Adrenal gland (tissue), 12 donors: Measurements from ENCODE around the gene ZC3H12D. TPM values are rescaled to one million over a fixed set of nuclear protein-coding genes. Genes with fewer than 3 reads are reported as not detected.
"Not testable (repeated sequence)": the region's sequence is repeated elsewhere in the genome, so short reads cannot be mapped to it uniquely, and the experiment has no call there.

Source experiments
- DNase-seq, 7 donors: peaks; one replicate each; pipeline ENCODE4 v3.0.0-alpha.2; 2019 to 2020
- H3K27ac ChIP-seq, 5 donors: fragments of 200-600 bp; sonication (generic) in 4 of 5; 1 replicate in 3 of 5; 2 replicates in 2 of 5; pipeline versions ENCODE4 v1.5.1 to v1.8.0; 2016 to 2020; ENCODE audit warnings: mild to moderate bottlenecking in 1 of 5
- H3K27me3 ChIP-seq: fragments of 200-600 bp; 2 replicates; pipeline ENCODE4 v1.8.0; 2021
- H3K36me3 ChIP-seq, 2 donors: fragments of 200-600 bp; replicated peaks in 1 of 2; 1 replicate in 1 of 2; 2 replicates in 1 of 2; pipeline versions ENCODE4 v1.5.1 to v1.8.0; 2018 to 2022
- H3K4me1 ChIP-seq, 2 donors: fragments of 200-600 bp; replicated peaks in 1 of 2; 1 replicate in 1 of 2; 2 replicates in 1 of 2; pipeline versions ENCODE4 v1.5.1 to v1.8.0; 2018 to 2021
- H3K4me3 ChIP-seq, 4 donors: fragments of 200-600 bp; sonication (generic) in 3 of 4; one replicate each; pipeline ENCODE4 v1.5.1; 2016 to 2018
- H3K9me3 ChIP-seq, 3 donors: fragments of 200-600 bp; sonication (generic) in 1 of 3; replicated peaks in 1 of 3; 1 replicate in 2 of 3; 2 replicates in 1 of 3; pipeline versions ENCODE4 v1.5.1 to v1.8.0; 2016 to 2021
- POLR2A ChIP-seq, 2 donors: fragments of 450-650 bp; IDR thresholded peaks; one replicate each; pipeline ENCODE4 v1.6.1; 2017; ENCODE audit warnings: antibody characterized with exemption in 2 of 2, mild to moderate bottlenecking in 2 of 2, moderate library complexity in 1 of 2
- WGBS, 4 donors: extraction: QIAGEN DNeasy Blood & Tissue Kit in 2 of 4; methylation state at CpG; one replicate each; pipeline versions ENCODE4 v1.1.5 to v1.1.7; 2013 to 2017; 5-methylcytosine and 5-hydroxymethylcytosine counted together
- intact Hi-C, 2 donors: fragments of 100-400 bp; cut with DNase I; formaldehyde crosslinking; loops; one replicate each; pipeline versions ENCODE4 v1.14.1 to v1.15.0; 2022 to 2023
- polyA plus RNA-seq, 3 donors: library from polyadenylated mRNA; stranded (reverse); fragments of 200-250 nt in 2 of 3; fragments of 350-450 nt in 1 of 3; fragmentation: Illumina TruSeq in 1 of 3; extraction: RNeasy Lipid Tissue Mini Kit (QIAGEN cat#74804) in 1 of 3; gene quantifications; one replicate each; pipeline ENCODE4 v1.2.3, GENCODE V29; 2013 to 2014
- total RNA-seq, 9 donors: library from RNA; depleted of rRNA in 4 of 9; stranded (reverse); fragments of >200 nt in 4 of 9; fragments of 120-200 nt in 1 of 9; fragmentation: NEBNext Ultra II Directional in 1 of 9; extraction: Animal tissue kit (Norgen Biotek cat#: 25700) in 1 of 9; gene quantifications; one replicate each; pipeline versions ENCODE4 v1.1.0 to v1.2.4, GENCODE V29; 2013 to 2023
- TF ChIP-seq, protein P1 (sequence below), 6 experiments: fragments of 450-650 bp in 4 of 6; fragments of 200-600 bp in 2 of 6; sonication (generic) in 1 of 6; IDR thresholded peaks; 1 replicate in 5 of 6; 2 replicates in 1 of 6; pipeline versions ENCODE4 v1.5.1 to v1.8.0; 2016 to 2021; ENCODE audit warnings: antibody characterized with exemption in 6 of 6, mild to moderate bottlenecking in 2 of 6, moderate library complexity in 1 of 6
- donor health status: healthy with polysubstance abuse.
- donor health status: Bipolar disorder and iron deficiency.
- donor health status: DM: yes; HTN: yes; CAD: no.
- donor health status: DM: no; HTN: no; CAD: no.
- donor health status: DM: no; HTN: no; CAD: no.
- donor health status: DM: yes; HTN: yes; CAD: no.

ZC3H12D gene
- total and polyA plus RNA-seq, 12 donors = 0.44 to 12.0 (median 1.8) TPM

DNA sequence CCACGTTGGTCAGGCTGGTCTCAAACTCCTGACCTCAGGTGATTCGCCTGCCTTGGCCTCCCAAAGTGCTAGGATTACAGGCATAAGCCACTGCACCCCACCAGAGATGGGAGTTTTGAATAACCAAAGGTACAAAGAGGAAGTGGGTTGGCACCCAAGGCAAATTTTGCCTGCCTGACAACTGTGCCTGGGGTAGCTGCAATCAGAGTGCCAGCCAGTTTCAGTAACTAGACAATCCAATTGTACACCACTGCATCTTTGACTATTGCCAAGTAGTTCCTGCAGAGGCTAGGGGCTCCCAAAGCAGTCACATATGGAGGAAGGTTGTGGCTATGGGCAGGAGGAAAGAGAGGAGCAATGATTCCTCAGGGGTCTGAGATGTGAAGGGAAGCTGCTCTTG, 16.6 kb downstream of the ZC3H12D start:
- WGBS, 4 donors = 79 to 93% (median 86%) methylated on average over 2 of the region's 2 CpGs
- no peak for DNase-seq

DNA sequence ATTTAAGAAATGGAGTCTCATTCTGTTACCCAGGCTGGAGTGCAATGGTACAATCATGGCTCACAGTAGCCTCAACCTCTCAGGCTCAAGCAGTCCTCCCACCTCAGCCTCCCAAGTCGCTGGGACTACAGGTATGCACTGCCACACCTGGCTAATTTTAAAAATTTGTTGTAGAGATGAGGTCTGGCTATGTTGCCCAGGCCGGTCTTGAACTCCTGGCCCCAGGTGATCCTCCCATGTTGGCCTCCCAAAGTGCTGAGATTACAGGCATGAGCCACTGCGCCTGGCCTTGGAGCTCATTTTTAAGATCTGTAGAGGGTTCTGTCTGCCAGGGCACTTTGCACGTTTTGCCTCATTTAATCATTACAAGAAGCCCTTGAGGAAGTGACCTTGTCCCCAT, 17.5 kb downstream of the ZC3H12D start:
- Histone ChIP-seq H3K4me1 (peaks cover 0 to 7% of the 10 kb centered on the region in 2 donors), H3K4me3 (no peak overlapping the region), H3K36me3 (no peaks in the 10 kb centered on the region), H3K27ac (no peak overlapping the region), H3K9me3 (no peaks in the 10 kb centered on the region), H3K27me3 (no peaks in the 10 kb centered on the region)
- TF ChIP-seq POLR2A (IDR thresholded peaks at IDR 0.05) = no peak
- TF ChIP-seq, protein P1, sequence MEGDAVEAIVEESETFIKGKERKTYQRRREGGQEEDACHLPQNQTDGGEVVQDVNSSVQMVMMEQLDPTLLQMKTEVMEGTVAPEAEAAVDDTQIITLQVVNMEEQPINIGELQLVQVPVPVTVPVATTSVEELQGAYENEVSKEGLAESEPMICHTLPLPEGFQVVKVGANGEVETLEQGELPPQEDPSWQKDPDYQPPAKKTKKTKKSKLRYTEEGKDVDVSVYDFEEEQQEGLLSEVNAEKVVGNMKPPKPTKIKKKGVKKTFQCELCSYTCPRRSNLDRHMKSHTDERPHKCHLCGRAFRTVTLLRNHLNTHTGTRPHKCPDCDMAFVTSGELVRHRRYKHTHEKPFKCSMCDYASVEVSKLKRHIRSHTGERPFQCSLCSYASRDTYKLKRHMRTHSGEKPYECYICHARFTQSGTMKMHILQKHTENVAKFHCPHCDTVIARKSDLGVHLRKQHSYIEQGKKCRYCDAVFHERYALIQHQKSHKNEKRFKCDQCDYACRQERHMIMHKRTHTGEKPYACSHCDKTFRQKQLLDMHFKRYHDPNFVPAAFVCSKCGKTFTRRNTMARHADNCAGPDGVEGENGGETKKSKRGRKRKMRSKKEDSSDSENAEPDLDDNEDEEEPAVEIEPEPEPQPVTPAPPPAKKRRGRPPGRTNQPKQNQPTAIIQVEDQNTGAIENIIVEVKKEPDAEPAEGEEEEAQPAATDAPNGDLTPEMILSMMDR (IDR thresholded peaks at IDR 0.05) = no peak
- no peak for DNase-seq
- 68 to 80% (median 73%) methylated on average over 4 of the region's 4 CpGs for WGBS, 4 donors
- intact Hi-C loops = no loop called here

More for the DNA sequence above, 16.6 kb downstream of the ZC3H12D start:
- Histone ChIP-seq H3K27ac (no peak overlapping the region), H3K4me1 (peaks cover 0 to 7% of the 10 kb centered on the region in 2 donors), H3K4me3 (no peak overlapping the region), H3K36me3 (no peaks in the 10 kb centered on the region), H3K9me3 (no peaks in the 10 kb centered on the region), H3K27me3 (no peaks in the 10 kb centered on the region)
- intact Hi-C loops = no loop called here
- TF ChIP-seq, protein P1 (IDR thresholded peaks at IDR 0.05) = no peak
- no peak for TF ChIP-seq POLR2A (IDR thresholded peaks at IDR 0.05)

DNA sequence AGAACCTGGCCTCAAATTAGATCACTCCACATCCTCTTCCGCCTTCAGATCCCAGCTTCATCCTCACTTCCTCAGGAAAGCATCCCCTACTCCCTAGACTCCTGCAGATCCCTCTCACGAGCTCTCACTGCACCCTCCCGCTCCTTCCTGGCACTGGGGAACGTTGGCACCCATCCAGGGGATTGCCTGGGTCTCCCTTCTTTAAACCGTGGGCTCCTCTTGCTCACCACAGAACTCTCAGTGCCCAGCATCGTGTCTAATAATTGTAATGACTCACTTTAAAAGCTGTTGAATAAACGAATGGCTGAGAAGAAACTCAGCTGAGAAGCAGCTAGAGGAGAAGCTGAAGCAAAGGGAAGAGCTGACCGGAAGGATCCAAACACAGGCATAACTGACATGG, 20.4 kb downstream of the ZC3H12D start:
- WGBS, 4 donors = 57 to 63% (median 58%) methylated on average over 8 of the region's 8 CpGs
- no peak for DNase-seq
- no peaks in the 10 kb centered on the region for H3K36me3 ChIP-seq
- no peaks in the 10 kb centered on the region for H3K9me3 ChIP-seq
- no peak overlapping the region for H3K27ac ChIP-seq
- no peak overlapping the region for H3K4me3 ChIP-seq
- H3K27me3 ChIP-seq = no peaks in the 10 kb centered on the region
- TF ChIP-seq, protein P1 (IDR thresholded peaks at IDR 0.05) = no peak
- TF ChIP-seq POLR2A (IDR thresholded peaks at IDR 0.05) = no peak
- intact Hi-C loops = no loop called here
- H3K4me1 ChIP-seq = peaks cover 0 to 7% of the 10 kb centered on the region in 2 donors

DNA sequence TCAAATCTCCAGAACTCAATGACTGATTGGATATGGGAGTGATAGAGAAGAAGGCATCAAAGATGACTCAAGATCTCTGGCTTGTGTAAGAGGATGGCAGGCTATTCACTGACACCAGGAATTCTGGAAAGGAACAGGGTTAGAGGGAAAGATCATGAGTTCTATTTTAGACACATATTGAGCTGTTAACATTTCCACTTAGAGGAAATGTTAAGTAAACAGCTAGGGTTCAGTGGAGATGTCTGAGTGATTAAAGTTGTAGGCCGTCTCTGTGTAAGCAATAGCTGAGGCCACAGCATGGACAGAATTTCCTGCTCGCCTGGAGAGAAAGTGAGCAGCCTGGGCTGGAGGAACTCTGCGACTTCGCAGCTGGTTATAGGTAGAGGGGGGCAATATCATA, 21.0 kb downstream of the ZC3H12D start:
- intact Hi-C loops = no loop called here
- no peak for TF ChIP-seq POLR2A (IDR thresholded peaks at IDR 0.05)
- TF ChIP-seq, protein P1 (IDR thresholded peaks at IDR 0.05) = no peak
- Histone ChIP-seq H3K4me3 (no peak overlapping the region), H3K36me3 (no peaks in the 10 kb centered on the region), H3K27ac (no peak overlapping the region), H3K27me3 (no peaks in the 10 kb centered on the region), H3K9me3 (no peaks in the 10 kb centered on the region), H3K4me1 (peaks cover 0 to 7% of the 10 kb centered on the region in 2 donors)
- no peak for DNase-seq
- 53 to 94% (median 81%) methylated on average over 4 of the region's 4 CpGs for WGBS, 4 donors

DNA sequence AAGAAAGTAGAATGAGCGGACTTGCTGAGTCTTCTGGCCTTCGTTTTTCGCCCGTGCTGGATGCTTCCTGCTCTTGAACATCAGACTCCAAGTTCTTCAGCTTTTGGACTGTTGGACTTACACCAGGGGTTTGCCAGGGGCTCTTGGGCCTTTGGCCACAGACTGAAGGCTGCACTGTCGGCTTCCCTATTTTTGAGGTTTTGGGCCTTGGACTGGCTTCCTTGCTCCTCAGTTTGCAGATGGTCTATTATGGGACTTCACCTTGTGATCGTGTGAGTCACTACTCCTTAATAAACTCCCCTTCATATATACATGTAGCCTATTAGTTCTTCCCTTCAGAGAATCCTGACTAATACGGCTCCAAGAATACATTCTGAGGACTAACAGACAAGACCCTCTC, 22.1 kb downstream of the ZC3H12D start:
- H3K4me3 ChIP-seq, H3K4me1 ChIP-seq, H3K27me3 ChIP-seq, intact Hi-C loops, H3K9me3 ChIP-seq, H3K27ac ChIP-seq, H3K36me3 ChIP-seq: not testable (repeated sequence)
- peak in 2 of 7 donors; percentile 28 to 40 for DNase-seq
- WGBS, 4 donors = 88 to 91% (median 90%) methylated on average over 7 of the region's 7 CpGs
